ENCODE measurements around the gene LMNA.

DNA sequence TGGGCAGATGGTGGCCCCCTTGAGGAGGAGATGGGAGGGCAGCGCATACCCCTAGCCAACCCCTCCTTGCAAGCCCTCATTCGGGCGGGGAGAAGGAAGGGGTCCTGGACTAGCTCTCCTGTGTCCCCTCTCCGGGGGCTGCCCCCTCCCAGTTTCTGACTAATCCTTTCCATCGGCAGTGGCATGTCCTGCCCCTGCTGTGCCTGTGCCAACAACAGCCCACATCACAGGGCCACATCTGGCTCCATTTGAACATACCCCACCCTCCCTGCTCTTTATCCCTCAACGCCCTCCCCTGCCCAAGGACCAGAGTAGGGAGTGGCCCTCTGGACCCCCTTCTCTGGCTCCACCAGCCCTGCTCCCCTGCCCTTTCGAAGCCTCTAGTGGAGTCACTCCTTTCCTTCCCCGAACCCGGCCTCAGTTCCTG lies 11.0 kb upstream of the LMNA start:
- TF ChIP-seq, protein P1, sequence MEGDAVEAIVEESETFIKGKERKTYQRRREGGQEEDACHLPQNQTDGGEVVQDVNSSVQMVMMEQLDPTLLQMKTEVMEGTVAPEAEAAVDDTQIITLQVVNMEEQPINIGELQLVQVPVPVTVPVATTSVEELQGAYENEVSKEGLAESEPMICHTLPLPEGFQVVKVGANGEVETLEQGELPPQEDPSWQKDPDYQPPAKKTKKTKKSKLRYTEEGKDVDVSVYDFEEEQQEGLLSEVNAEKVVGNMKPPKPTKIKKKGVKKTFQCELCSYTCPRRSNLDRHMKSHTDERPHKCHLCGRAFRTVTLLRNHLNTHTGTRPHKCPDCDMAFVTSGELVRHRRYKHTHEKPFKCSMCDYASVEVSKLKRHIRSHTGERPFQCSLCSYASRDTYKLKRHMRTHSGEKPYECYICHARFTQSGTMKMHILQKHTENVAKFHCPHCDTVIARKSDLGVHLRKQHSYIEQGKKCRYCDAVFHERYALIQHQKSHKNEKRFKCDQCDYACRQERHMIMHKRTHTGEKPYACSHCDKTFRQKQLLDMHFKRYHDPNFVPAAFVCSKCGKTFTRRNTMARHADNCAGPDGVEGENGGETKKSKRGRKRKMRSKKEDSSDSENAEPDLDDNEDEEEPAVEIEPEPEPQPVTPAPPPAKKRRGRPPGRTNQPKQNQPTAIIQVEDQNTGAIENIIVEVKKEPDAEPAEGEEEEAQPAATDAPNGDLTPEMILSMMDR (IDR thresholded peaks at IDR 0.05; ENCODE audit: poor library complexity), result no peak
- TF ChIP-seq EZH2 (IDR thresholded peaks at IDR 0.05; ENCODE audit: borderline replicate concordance), result no peak

All from hepatocyte (in vitro differentiated cells).